GM19351 (cell line): Measurements from ENCODE around the gene IDUA.

Experiments
- ATAC-seq: cut with Tn5 transposase; IDR thresholded peaks from one replicate; pipeline ENCODE4 v1.9.1; 2021; ENCODE audit warnings: mild to moderate bottlenecking, moderate library complexity; ENCODE audit not compliant: unreplicated experiment

IDUA gene

DNA sequence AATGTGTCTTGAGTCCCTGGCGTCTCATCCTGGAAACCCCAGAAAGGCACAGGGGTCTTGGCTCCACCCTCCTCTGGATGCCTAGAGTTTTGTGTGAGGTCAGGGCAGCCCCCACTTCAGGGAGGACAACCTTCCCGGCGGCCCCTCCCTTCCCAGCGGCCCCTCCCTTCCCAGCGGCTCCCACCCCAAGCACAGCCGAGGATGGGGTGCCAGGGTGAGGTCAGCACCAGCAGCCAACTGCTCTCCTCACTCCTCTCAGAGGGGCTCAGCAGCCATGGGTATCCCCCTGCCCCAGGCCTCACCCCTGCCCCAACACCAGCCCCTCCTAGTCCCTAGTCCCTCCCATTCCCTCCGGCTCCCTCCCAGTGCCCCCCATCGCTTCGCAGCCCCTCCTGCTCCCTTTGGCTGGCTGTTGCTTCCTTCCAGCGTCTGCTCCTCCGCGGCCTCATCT is 30.9 kb upstream of the IDUA start:
- no peak for ATAC-seq

- ATAC-seq: no peak
Measured at GRCh38 chr4:956531-957230, 30.2 kb upstream of the IDUA start.

DNA sequence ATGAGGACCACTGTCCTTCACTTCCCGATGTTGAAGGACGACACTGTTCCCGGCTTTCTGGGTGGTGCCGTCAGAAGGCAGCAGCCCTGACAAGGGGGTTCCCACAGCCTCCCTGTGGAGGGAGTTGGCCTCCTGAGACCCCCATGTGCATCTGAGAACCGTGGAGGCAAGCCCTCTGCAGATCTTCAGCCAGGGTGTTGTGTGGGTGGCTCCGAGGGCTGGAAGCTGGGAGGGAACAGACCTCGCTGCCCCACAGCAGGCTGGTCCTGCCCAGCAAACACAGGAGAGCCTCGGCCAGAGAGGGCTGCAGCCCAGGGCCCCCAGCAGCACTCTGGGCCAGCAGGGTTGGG is 29.6 kb upstream of the IDUA start:
- ATAC-seq: no peak

- ATAC-seq: no peak
Measured at GRCh38 chr4:957581-958313, 29.1 kb upstream of the IDUA start.

GRCh38 chr4:958314-958665 is 28.6 kb upstream of the IDUA start:
- no peak for ATAC-seq

DNA sequence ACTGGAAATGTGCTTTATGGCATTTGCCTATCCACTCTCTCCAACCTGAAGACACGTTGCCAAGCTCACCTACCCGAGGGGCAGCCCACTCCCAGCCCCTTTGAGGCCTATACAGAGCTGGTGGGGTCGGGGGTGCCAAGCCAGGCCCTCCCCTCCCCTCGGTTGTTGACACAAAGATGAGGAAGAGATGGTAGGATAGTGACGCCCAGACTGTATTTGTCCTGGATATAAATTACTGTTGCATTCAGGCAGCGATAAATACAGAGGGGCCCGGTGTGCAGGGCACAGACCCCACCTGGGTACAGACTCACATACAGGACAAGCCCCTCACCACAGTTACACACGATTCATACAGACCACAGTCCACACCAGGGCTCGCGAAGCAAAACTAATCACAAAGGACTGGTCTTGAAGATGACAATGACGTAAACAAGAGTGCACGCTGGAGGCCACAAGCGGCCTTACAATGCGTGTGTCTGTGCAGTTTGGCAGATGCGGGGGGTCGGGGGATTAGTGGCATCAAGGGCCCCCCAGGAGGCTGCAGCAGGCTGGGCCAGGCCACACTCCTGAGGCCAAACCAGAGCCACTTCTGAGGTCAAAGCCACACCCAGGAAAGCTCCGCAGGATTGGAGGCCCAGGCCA is 28.0 kb upstream of the IDUA start:
- no peak for ATAC-seq

DNA sequence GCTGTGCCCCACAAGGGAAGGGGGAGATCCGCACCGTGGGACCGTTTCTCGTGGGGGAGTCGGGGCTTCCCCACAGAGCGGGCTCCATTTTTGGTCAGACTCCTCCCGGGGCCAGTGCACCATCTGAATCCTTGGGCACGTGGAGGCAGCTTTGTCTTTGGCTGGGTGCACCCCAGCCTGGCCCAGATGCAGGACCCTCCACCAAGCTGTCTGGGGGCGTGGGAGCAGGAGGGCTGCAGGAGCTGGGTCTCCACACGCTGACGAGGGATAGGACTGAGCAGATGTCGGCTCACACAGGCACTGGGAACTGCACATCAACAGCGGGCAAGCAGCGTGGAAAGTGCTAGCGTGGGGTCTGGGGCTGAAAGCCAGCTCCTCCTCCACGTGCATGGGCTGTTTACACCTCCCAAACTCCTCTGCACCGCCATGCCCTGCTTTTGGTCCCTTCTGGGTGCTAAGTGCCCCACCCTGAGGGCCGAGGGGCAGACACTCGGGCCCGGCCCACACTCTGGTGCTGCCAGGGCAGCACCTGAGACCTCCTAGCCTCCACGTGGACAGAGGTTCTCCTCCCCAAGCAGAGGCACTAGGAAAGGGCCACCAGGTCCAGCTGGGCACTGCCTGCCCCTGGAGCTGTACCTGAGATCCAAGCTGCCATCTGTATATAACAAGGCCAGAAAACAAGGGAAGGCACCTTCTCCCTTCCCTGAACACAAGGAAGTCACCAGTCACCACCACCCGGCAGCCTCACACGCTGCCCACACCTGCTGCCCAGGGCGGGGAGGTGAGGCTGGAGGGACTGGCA is 27.3 kb upstream of the IDUA start:
- no peak for ATAC-seq

DNA sequence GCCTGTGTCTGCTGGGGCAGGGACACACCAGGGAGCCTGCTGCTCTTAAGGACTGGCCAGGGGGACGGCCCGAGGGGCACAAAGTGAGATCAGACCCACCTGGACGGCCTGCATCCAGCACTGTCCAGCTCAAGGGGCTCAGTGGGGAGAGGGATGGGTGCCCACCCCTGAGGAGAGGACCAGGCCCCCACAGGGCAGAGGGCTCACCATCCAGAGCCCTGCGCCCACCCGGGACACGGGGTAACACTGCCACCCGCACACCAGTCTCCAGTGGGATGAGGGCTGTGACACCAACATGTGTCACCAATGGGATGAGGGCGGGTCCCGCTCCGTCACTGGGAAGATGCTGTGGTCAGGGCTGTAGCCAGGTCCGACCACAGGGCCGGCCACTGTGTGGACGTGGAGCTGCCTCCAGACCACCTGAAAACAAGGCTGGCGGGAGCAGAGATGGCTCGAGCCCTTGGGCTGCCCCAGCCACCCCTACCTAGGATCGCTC is 26.7 kb upstream of the IDUA start:
- no peak for ATAC-seq

DNA sequence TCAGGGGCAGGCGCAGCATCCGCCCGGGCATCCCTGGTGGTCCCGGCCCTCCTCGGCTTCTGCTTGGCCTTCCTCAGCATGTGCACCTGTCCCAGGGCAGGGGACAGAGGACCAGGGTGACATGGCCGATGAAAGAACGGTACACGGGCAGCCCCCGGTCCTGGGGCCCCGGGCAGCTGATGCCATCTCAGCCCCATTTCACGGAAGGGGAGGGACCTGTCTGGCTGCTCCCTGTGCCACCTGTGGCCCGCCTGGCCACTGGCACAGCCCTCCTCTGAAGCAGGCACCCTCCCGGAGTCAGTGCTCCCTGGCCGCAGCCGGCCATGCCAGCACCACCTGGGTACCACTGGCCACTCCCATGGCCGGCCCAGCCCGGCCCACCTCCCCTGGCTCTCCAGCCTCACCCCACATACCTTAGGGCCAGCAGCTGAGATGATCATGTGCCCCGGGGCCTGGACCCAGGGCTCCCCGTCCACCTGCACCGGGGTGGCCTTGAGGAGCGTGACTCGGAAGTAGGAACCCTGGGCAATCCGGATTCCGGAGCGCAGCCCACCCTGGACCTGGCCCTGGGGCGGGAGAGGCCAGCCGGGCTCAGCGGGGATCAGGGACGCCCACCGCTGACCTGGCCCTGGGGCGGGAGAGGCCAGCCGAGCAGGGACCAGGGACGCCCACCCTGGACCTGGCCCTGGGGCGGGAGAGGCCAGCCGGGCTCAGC is 26.1 kb upstream of the IDUA start:
- ATAC-seq: no peak

GRCh38 chr4:961351-962230 is 25.3 kb upstream of the IDUA start:
- ATAC-seq: no peak

- ATAC-seq: no peak
Measured at GRCh38 chr4:962231-963208, 24.3 kb upstream of the IDUA start.

GRCh38 chr4:963276-964225 is 23.3 kb upstream of the IDUA start:
- no peak for ATAC-seq

- no peak for ATAC-seq
Measured at GRCh38 chr4:964346-965025, 22.4 kb upstream of the IDUA start.

GRCh38 chr4:965048-965765 is 21.6 kb upstream of the IDUA start:
- ATAC-seq: no peak

GRCh38 chr4:965766-966134 is 21.1 kb upstream of the IDUA start:
- ATAC-seq: no peak
